HG03039 (cell line): Measurements from ENCODE around the gene ASTN1.

Source experiments
- ATAC-seq: cut with Tn5 transposase; IDR thresholded peaks from one replicate; pipeline ENCODE4 v1.9.1; 2021; ENCODE audit warnings: mild to moderate bottlenecking, moderate library complexity; ENCODE audit not compliant: unreplicated experiment

Gene ASTN1

DNA sequence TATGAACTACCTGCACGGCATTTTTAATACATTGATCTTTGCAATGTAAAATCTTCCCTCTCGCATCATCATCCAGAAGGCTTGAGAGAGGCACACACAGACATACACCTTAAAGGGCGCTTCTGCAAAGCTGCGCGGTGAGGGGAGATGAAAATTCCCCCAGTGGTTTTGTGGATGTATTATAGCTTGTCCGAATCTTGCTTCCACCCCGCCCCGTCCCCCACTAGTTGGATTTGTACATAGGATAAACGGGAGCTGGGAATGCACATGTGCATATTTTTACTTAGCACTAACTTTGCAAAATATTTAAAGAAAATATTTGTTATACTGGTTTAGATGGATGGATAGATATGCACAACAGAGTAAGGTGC lies 542 bp upstream of the ASTN1 start:
- no peak for ATAC-seq

DNA sequence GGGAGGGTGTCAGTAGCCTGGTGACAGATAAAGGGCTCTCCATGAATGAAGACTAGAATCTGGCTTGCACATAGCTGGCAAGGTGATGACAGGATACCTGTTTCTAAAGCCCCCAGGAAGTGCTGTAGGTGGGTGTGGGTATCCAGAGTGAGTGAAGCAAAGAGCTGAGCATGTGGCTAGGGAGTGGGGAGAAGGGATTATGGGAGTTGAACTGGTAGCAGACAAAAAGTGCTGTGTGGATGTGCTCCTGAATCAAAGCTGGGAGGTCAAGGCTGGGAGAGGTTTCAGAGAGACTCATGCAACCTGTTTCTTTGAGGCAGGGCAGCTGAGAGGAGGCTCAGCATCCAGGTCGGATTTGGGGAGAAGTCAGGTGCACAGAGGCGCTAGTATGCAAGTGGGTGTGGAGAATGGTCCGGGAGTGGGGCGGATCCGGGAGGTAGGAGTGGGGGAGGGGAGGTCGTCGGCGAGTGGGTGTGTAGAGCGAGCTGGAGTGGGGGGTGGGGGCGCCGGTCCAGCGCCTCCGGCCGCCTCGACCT lies 600 bp downstream of the ASTN1 start:
- ATAC-seq = no peak

DNA sequence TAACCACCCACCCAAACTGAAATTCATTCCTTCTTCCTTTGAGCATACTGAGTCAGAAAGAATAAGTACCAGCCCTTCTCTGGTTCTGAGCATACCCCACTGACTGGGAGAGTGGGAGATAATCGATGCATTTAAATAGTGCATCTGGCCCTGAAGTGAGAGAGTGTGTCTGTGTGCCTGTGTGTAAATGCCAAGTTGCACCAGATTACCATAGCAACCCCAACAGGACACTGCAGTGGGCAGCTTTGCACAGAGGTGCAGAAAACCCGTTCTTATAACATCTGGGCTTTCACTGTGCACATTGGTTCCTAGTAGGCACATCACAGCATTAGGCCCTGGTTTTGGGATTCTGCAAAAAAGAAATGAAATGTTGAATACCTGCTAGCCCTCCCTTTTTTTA lies 2.3 kb downstream of the ASTN1 start:
- no peak for ATAC-seq

DNA sequence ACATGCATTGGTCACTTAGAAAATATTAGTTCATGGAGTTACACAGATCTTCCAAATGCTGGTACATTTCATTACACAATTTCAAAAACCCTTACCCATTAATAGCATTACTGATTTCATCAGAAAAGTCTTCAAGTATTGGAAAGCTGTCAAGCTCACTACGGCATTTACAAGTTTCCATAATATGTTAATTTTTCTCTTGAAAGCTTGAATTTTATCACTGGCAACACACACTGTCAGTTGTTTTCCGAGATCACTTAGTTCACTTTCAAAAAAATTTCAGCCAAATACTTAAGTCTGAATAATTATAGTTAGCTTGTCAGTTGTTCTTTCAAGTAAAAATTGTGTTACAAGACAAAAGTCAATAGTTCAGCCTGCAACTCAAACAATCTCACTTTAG lies 18.0 kb downstream of the ASTN1 start:
- no peak for ATAC-seq

GRCh38 chr1:177145106-177146070 lies 19.1 kb downstream of the ASTN1 start:
- no peak for ATAC-seq

DNA sequence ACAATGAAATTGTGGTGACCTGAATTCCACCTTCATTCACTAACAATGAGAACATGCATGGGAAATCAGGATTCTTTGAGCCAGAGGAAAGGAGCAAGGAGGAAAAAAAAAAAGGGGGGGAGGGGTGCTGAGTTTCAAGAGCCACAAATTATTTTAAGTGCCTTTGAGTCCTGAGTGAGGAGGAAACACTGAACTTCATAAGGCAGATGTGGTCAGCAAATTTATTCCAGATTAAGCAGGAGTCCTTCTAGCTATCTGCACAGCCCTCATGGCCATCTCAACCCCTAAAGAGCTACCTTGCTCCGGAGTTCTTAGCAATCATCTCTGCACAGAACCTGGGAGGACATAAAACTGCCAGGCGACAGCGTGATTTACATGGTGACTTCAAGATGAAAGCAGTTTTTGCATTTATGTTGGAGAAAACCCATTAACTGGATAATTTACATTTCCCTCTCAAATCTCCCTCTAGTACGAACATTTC lies 21.7 kb downstream of the ASTN1 start:
- no peak for ATAC-seq

- no peak for ATAC-seq
Measured at GRCh38 chr1:177142010-177142409, 22.5 kb downstream of the ASTN1 start.

DNA sequence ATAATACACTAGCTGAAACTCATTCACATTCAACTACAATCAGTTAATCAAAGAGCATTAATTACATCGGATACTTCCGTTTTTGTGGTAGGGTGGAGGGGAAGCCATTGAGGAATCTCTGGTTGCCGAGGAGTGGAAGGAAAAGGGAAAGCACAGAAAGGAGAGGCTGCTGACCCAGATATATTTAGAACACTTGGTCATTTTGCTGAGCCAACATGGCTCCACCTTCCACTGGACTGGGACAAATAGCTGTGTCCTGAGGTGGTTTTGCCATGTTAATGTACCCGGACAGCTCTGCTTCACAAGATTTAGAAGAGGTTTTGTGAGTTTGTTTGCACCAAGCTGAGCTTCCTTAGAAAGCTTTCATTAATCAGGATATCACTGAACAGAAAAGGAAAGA lies 26.2 kb downstream of the ASTN1 start:
- ATAC-seq = no peak

DNA sequence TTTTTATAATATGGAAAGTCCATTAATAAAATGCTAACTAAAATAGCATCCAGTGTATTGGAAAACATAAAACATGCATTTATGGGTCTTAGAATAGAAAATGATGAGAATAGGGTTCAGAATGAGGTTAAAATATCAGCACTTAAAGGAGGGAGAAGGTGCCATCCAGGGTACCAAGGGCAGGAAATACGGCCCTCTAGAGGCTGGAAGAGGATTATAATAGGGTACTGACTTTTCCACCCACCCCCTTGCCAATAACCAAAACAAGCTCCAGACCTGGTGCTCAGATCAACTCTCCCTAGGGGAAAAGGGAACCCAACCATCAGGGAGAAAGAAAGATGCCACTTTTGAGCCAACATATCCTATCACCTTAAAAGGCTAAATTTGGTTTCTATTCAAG lies 26.7 kb downstream of the ASTN1 start:
- no peak for ATAC-seq

DNA sequence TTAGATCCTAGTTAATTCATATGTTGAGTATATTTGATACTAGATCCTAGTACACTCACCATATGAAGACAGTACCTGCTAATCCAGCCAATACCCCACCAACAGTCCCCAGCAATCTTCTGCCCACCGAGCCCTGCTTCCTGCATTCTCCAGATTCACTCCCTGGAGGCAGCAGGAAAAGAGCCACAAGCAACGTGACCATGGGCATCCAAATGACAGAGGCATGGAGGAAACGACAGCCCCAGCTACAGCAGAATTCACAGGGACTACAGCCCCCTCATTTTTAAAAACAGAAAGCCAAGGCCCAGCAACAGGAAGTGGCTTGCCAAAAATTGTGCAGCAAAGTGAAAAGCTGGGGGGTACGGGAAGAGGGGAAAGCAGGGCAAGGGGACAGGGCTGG lies 29.3 kb downstream of the ASTN1 start:
- no peak for ATAC-seq

GRCh38 chr1:177133977-177134538 lies 30.5 kb downstream of the ASTN1 start:
- ATAC-seq = no peak

DNA sequence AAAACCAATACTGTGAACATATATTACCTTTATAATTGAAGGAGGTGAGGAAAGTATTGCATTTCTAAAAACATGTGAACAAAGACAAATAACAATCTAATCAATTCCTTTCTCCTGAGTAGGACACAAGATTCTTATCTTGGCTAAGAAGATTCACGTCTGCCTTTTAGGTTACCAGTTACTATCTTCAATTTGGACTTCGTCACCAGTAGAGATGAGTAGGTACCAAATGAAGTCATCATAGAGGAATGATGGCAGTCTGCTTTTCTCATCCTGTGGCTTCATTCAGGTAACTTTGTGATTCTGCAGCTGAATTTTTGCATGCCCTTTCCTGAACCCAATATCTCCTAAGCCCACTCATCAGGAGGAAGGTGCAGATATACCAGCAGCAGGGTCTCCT lies 32.4 kb downstream of the ASTN1 start:
- ATAC-seq = no peak

DNA sequence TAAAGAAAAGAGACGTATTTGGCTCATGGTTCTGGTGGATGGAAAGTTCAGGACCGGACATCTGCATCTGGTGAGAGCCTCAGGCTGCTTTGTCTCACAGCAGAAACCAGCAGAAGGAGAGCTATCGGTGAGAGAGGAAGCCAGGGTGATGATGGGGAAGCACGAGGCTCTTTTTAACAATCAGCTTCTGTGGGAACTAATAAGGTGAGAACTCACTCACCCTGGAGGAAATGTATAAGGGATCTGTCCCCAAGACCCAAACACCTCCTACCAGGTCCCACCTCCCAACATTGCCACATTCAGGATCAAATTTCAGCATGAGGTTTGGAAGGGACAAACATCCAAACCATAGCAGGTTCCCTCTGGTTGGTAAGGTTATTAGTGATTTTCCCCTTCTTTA lies 32.8 kb downstream of the ASTN1 start:
- no peak for ATAC-seq

DNA sequence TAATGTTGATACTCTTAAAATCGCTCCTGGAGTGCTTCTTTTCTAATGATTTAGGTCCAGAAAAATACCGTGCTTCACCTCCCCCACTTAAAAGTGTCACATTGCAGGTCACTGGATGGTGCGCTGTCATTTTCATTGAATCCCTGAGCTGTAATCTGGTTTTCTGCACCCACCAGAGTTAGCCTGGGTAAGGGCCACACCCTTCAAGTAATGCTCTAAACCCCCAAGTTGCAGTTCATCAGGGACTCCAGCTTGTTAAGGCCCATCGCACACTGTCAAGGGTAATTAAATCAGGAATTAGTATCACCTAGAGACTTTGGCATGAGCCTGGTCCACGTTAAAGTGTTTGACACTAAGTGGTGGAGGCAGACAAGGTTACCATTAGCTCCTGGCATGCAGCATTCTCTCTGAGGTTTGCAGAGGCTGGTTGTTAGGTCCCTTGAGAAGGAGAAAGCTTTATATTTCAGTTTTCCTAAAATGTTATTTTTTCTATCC lies 34.0 kb downstream of the ASTN1 start:
- no peak for ATAC-seq

DNA sequence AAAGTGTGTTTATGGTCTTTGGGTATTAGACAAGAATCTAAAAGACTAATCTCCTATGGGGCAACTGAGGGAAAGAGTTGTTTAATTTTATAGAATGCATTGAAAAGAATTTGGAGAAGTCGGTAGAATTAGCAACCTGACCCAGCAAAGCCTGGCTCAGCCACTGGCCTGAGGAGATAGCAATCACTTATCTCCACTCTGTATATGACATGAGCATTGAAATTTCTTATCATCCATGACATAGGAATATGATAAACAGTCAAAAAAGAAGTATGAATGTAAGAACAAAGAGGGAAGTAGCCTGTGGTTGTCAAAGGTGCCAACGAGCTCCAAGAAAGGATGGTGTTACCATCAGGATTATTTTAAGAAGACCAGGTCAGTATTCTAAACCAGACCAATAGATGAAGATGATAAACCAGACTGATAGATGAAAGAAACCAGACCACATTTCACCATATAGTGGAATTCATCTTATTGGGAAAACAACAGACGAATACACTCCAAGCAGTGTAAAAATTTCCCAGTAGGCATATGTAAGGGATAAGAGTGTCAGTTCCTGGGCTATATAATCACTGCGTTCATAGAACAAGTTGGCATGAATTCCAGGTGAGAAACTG lies 35.7 kb downstream of the ASTN1 start:
- ATAC-seq = no peak

GRCh38 chr1:177126267-177126666 lies 38.2 kb downstream of the ASTN1 start:
- ATAC-seq = no peak

GRCh38 chr1:177124577-177125278 lies 39.8 kb downstream of the ASTN1 start:
- no peak for ATAC-seq

DNA sequence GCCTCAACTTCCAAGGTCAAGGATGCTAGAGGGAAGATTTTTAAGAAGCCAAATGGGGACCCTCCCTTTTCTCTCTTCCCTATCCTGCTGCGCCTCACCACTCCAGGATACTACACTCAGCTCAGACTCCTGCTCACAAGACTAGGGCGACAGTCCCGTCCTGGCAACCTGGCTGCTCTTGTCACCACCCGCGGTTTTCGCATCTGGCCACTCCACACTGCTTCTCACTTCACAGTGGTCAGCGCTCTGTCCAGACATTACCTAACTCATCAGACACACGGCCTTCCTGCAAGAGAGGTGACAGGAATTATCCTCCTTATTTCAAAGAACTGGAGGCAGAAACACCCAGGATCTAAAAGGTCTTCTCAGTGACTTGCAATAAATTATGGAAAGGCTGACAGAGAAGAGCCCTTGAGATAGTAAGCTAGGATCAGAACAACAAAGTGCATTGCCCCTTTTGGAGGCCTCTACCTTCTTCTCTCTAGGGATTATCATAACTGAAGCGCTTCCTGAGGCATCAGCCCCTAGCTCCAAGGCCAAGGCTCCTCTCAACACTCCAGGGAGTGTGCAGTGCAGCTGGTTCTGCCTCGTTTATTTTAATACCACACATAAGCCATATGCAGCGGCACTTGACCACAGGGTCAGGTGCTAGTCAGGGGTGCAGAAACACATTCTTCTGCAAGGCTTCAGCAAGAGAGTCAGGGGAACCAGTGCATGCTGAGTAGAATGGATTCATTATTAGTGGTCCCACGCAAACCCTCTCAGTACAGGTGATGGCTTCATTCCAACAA lies 41.9 kb downstream of the ASTN1 start:
- no peak for ATAC-seq

DNA sequence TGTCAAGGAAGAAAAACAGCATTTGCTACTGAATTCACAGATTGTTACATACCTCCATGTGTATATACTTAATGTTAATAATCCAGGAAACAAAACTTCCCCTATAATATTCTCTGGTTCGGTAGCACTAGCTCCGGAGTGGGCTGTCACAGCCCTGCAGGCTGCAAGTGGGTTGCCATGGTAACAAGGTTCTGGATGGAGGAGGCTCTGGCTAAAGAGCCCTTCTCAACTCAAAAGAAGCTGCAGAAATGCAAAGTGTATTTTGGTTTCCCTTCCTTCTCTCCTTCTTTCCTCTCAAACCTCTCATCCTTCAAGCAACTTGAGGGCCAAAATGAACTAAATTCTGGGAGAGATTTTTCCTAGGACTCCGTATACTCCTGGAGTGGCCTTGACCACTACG lies 45.2 kb downstream of the ASTN1 start:
- ATAC-seq = no peak

DNA sequence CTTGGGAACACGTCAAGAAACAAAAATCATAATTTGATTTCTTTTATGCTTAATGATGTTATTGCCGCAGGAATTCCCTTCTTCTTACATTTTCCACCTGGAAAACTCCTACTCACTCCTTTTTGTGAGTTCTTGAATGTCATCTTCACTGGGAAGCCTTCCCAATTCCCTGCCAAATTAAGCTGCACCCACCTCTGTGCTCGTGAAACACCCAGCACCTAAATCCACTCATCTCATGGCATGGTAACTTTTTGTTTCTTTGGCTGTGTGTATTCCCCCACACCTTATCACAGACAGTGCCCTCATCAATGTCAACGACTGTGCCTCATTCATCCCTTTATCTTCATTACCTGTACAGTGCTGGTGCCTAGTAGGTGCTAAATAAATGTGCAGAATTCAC lies 45.6 kb downstream of the ASTN1 start:
- no peak for ATAC-seq
